RKO (cell line): ENCODE results near the gene CD8B.

ENCODE experiments used
- DNase-seq: peaks from one replicate; pipeline ENCODE4 v3.0.0-alpha.2; 2016; ENCODE audit warnings: low spot score

The CD8B gene

GRCh38 chr2:86774862-86775261 is 86.8 kb downstream of the CD8B start:
- no peak for DNase-seq

GRCh38 chr2:86772611-86773010 is 89.1 kb downstream of the CD8B start:
- no peak for DNase-seq

- no peak for DNase-seq
These were observed 90.8 kb downstream of the CD8B start for GRCh38 chr2:86770816-86771301.

GRCh38 chr2:86769838-86770237 is 91.8 kb downstream of the CD8B start:
- no peak for DNase-seq

- no peak for DNase-seq
These were observed 93.3 kb downstream of the CD8B start for GRCh38 chr2:86768189-86768949.
